GM23338 (cell line): ENCODE results near the gene GRID1. TPM values are rescaled to one million over a fixed set of nuclear protein-coding genes. Genes with fewer than 3 reads are reported as not detected.

ENCODE experiments used
- ATAC-seq: fragments of 200-7000 bp; cut with Tn5 transposase; 3 replicates; pipeline ENCODE4 v1.9.1; 2020
- DNase-seq: peaks from one replicate; pipeline ENCODE4 v3.0.0-alpha.2; 2015; ENCODE audit warnings: low spot score
- H2AFZ ChIP-seq: fragments of 200-600 bp; sonication (generic); 2 replicates; pipeline ENCODE4 v1.8.0; 2016; ENCODE audit warnings: antibody characterized with exemption, mild to moderate bottlenecking, moderate library complexity
- H3F3A ChIP-seq: fragments of 200-600 bp; sonication (generic); replicated peaks from 2 replicates; pipeline ENCODE4 v1.8.0; 2017; ENCODE audit warnings: antibody characterized with exemption, mixed run types, low read depth
- H3K27ac ChIP-seq: fragments of 200-600 bp; sonication (generic); 2 replicates; pipeline ENCODE4 v1.6.1; 2016; ENCODE audit warnings: low read depth
- H3K27me3 ChIP-seq: fragments of 200-600 bp; sonication (generic); 2 replicates; pipeline ENCODE4 v1.8.0; 2016; ENCODE audit warnings: mild to moderate bottlenecking, mixed run types, moderate library complexity; ENCODE audit not compliant: insufficient read depth
- H3K36me3 ChIP-seq: fragments of 200-600 bp; sonication (generic); 2 replicates; pipeline ENCODE4 v1.8.0; 2016; ENCODE audit warnings: mild to moderate bottlenecking; ENCODE audit not compliant: insufficient read depth
- H3K4me1 ChIP-seq: fragments of 200-600 bp; sonication (generic); 2 replicates; pipeline ENCODE4 v1.8.0; 2016; ENCODE audit warnings: mild to moderate bottlenecking, moderate library complexity; ENCODE audit not compliant: insufficient read depth
- H3K4me2 ChIP-seq: fragments of 200-600 bp; sonication (generic); 2 replicates; pipeline ENCODE4 v1.7.1; 2017; ENCODE audit warnings: mixed run types
- H3K4me3 ChIP-seq: fragments of 200-600 bp; sonication (generic); 2 replicates; pipeline ENCODE4 v1.6.1; 2016; ENCODE audit warnings: mixed run types
- H3K79me2 ChIP-seq: fragments of 200-600 bp; sonication (generic); replicated peaks from 2 replicates; pipeline ENCODE4 v1.8.0; 2017; ENCODE audit warnings: mild to moderate bottlenecking; ENCODE audit not compliant: insufficient read depth
- H3K9me2 ChIP-seq: fragments of 200-600 bp; sonication (generic); 2 replicates; pipeline ENCODE4 v1.8.0; 2017; ENCODE audit not compliant: insufficient read depth
- H4K20me1 ChIP-seq: fragments of 200-600 bp; sonication (generic); replicated peaks from 2 replicates; pipeline ENCODE4 v1.8.0; 2017; ENCODE audit warnings: mild to moderate bottlenecking; ENCODE audit not compliant: insufficient read depth
- H3K27ac Mint-ChIP-seq: 2 replicates; pipeline ENCODE4 v1.8.0; 2020; ENCODE audit warnings: inconsistent platforms, mild to moderate bottlenecking, moderate library complexity, mixed read lengths
- H3K27me3 Mint-ChIP-seq: 3 replicates; pipeline ENCODE4 v1.8.0; 2022; ENCODE audit warnings: low read depth, mild to moderate bottlenecking, moderate library complexity, mixed read lengths, inconsistent platforms; ENCODE audit not compliant: insufficient read depth, poor library complexity
- H3K36me3 Mint-ChIP-seq: 3 replicates; pipeline ENCODE4 v1.8.0; 2021; ENCODE audit warnings: low read depth, mild to moderate bottlenecking, inconsistent platforms, moderate library complexity, mixed read lengths
- H3K4me1 Mint-ChIP-seq: 3 replicates; pipeline ENCODE4 v1.8.0; 2020; ENCODE audit warnings: mild to moderate bottlenecking, inconsistent platforms, mixed read lengths
- H3K4me3 Mint-ChIP-seq: 3 replicates; pipeline ENCODE4 v1.8.0; 2021; ENCODE audit warnings: moderate library complexity, mild to moderate bottlenecking, inconsistent platforms, mixed read lengths
- H3K9me3 Mint-ChIP-seq: 3 replicates; pipeline ENCODE4 v1.8.0; 2020; ENCODE audit warnings: moderate library complexity, mild to moderate bottlenecking, inconsistent platforms, mixed read lengths
- CREB1 ChIP-seq: fragments of 250-450 bp; sonication (Bioruptor Pico); IDR thresholded peaks from 2 replicates; pipeline ENCODE4 v1.5.0; 2020; ENCODE audit warnings: low read depth, mild to moderate bottlenecking, moderate library complexity
- CTCF ChIP-seq, 2 experiments: fragments of 200-600 bp in 1 of 2; sonication (generic) in 1 of 2; conservative IDR thresholded peaks; 2 replicates each; pipeline versions ENCODE4 v1.5.1 to v1.6.1; 2016 to 2017; ENCODE audit warnings: antibody characterized with exemption in 2 of 2, low read depth in 2 of 2, mild to moderate bottlenecking in 2 of 2, moderate library complexity in 1 of 2
- ETS1 ChIP-seq: IDR thresholded peaks from 2 replicates; pipeline ENCODE4 v1.6.1; 2016; ENCODE audit warnings: antibody characterized with exemption
- EZH2 ChIP-seq: fragments of 200-600 bp; sonication (generic); IDR thresholded peaks from one replicate; pipeline ENCODE4 v1.8.0; 2017; ENCODE audit warnings: antibody characterized with exemption, mild to moderate bottlenecking, low read depth; ENCODE audit not compliant: unreplicated experiment
- EZH2phosphoT487 ChIP-seq: fragments of 200-600 bp; sonication (generic); IDR thresholded peaks from one replicate; pipeline ENCODE4 v1.8.1; 2018; ENCODE audit warnings: antibody characterized with exemption; ENCODE audit not compliant: unreplicated experiment
- JUNB ChIP-seq: IDR thresholded peaks from one replicate; pipeline ENCODE4 v1.6.1; 2016; ENCODE audit warnings: antibody characterized with exemption; ENCODE audit not compliant: unreplicated experiment
- NANOG ChIP-seq: IDR thresholded peaks from 2 replicates; pipeline ENCODE4 v1.6.1; 2016; ENCODE audit warnings: antibody characterized with exemption, borderline replicate concordance
- POLR2AphosphoS5 ChIP-seq: IDR thresholded peaks from 2 replicates; pipeline ENCODE4 v1.6.1; 2016; ENCODE audit warnings: antibody characterized with exemption, low read depth
- REST ChIP-seq: IDR thresholded peaks from one replicate; pipeline ENCODE4 v1.6.1; 2018; ENCODE audit warnings: antibody characterized with exemption; ENCODE audit not compliant: unreplicated experiment
- ZNF114 ChIP-seq: fragments of 250-450 bp; sonication (Bioruptor Pico); IDR thresholded peaks from 2 replicates; pipeline ENCODE4 v1.5.0; 2020; ENCODE audit warnings: mild to moderate bottlenecking, moderate library complexity
- polyA plus RNA-seq: library from polyadenylated mRNA; unstranded; fragments of >200 nt; fragmentation: Nextera tagmentation; extraction: Ambion mirVana; gene quantifications from 2 replicates; pipeline ENCODE4 v1.2.1, GENCODE V29; 2016
- total RNA-seq: library from RNA; depleted of rRNA; stranded (reverse); fragments of >200 nt; shearing (Covaris generic); gene quantifications from 2 replicates; pipeline ENCODE4 v1.2.3, GENCODE V29; 2014
- TF ChIP-seq, protein P1 (sequence below): fragments of 250-450 bp; sonication (Bioruptor Pico); IDR thresholded peaks from 2 replicates; pipeline ENCODE4 v1.5.0; 2020; ENCODE audit warnings: mild to moderate bottlenecking, moderate library complexity

The GRID1 gene
- total and polyA plus RNA-seq, 2 experiments from 2014 or later = 0.14 to 0.15 TPM

DNA sequence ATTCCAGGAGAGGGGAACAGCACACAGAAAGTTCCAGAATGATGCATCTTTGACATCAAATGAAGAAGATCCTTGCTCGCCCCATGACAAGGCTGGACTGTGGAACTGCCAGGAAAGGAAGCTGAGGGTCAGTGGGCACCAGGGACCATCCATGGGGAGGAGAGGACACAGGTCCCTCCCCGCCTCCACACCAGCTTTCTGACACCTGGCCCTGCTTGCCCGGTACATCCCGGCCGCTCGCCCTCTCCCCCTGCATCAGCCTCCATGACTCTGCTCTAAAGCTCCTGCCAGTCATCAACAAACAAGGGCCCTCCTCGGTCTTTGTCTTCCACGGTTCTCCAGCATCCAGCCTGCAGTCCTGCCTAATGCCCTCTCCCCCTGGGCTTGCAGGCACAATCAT, 222.3 kb downstream of the GRID1 start:
- Histone ChIP-seq H3K27ac (no peak overlapping the region), H3K4me2 (no peak overlapping the region), H3F3A (no peaks in the 10 kb centered on the region), H4K20me1 (no peaks in the 10 kb centered on the region), H3K9me2 (peaks cover 4% of the 10 kb centered on the region; the same call in 1 of the 2 replicates), H3K4me3 (no peak overlapping the region), H2AFZ (no peak overlapping the region), H3K27me3 (no peaks in the 10 kb centered on the region), H3K36me3 (no peaks in the 10 kb centered on the region), H3K79me2 (no peaks in the 10 kb centered on the region), H3K4me1 (no peaks in the 10 kb centered on the region)
- DNase-seq = no peak
- Mint-ChIP-seq H3K27me3 (peaks cover 6% of the 10 kb centered on the region), H3K9me3 (peaks cover 34% of the 10 kb centered on the region), H3K4me1 (peaks cover under 1% of the 10 kb centered on the region; the same call in 1 of the 3 replicates), H3K36me3 (no peaks in the 10 kb centered on the region; the same call in 2 of the 3 replicates), H3K4me3 (no peak overlapping the region), H3K27ac (no peak overlapping the region)
- ATAC-seq = no peak
- no peak for TF ChIP-seq REST
- no peak for TF ChIP-seq CTCF (conservative IDR thresholded peaks at IDR 0.05; ENCODE audit: low read depth in 2 of 2)
- no peak for TF ChIP-seq ZNF114 (CRISPR knock-in tag)
- no peak for TF ChIP-seq ETS1
- TF ChIP-seq EZH2phosphoT487 = no peak
- no peak for TF ChIP-seq CREB1 (CRISPR knock-in tag)
- no peak for TF ChIP-seq NANOG
- no peak for TF ChIP-seq JUNB
- TF ChIP-seq POLR2AphosphoS5 = no peak
- no peak for TF ChIP-seq EZH2
- TF ChIP-seq, protein P1, sequence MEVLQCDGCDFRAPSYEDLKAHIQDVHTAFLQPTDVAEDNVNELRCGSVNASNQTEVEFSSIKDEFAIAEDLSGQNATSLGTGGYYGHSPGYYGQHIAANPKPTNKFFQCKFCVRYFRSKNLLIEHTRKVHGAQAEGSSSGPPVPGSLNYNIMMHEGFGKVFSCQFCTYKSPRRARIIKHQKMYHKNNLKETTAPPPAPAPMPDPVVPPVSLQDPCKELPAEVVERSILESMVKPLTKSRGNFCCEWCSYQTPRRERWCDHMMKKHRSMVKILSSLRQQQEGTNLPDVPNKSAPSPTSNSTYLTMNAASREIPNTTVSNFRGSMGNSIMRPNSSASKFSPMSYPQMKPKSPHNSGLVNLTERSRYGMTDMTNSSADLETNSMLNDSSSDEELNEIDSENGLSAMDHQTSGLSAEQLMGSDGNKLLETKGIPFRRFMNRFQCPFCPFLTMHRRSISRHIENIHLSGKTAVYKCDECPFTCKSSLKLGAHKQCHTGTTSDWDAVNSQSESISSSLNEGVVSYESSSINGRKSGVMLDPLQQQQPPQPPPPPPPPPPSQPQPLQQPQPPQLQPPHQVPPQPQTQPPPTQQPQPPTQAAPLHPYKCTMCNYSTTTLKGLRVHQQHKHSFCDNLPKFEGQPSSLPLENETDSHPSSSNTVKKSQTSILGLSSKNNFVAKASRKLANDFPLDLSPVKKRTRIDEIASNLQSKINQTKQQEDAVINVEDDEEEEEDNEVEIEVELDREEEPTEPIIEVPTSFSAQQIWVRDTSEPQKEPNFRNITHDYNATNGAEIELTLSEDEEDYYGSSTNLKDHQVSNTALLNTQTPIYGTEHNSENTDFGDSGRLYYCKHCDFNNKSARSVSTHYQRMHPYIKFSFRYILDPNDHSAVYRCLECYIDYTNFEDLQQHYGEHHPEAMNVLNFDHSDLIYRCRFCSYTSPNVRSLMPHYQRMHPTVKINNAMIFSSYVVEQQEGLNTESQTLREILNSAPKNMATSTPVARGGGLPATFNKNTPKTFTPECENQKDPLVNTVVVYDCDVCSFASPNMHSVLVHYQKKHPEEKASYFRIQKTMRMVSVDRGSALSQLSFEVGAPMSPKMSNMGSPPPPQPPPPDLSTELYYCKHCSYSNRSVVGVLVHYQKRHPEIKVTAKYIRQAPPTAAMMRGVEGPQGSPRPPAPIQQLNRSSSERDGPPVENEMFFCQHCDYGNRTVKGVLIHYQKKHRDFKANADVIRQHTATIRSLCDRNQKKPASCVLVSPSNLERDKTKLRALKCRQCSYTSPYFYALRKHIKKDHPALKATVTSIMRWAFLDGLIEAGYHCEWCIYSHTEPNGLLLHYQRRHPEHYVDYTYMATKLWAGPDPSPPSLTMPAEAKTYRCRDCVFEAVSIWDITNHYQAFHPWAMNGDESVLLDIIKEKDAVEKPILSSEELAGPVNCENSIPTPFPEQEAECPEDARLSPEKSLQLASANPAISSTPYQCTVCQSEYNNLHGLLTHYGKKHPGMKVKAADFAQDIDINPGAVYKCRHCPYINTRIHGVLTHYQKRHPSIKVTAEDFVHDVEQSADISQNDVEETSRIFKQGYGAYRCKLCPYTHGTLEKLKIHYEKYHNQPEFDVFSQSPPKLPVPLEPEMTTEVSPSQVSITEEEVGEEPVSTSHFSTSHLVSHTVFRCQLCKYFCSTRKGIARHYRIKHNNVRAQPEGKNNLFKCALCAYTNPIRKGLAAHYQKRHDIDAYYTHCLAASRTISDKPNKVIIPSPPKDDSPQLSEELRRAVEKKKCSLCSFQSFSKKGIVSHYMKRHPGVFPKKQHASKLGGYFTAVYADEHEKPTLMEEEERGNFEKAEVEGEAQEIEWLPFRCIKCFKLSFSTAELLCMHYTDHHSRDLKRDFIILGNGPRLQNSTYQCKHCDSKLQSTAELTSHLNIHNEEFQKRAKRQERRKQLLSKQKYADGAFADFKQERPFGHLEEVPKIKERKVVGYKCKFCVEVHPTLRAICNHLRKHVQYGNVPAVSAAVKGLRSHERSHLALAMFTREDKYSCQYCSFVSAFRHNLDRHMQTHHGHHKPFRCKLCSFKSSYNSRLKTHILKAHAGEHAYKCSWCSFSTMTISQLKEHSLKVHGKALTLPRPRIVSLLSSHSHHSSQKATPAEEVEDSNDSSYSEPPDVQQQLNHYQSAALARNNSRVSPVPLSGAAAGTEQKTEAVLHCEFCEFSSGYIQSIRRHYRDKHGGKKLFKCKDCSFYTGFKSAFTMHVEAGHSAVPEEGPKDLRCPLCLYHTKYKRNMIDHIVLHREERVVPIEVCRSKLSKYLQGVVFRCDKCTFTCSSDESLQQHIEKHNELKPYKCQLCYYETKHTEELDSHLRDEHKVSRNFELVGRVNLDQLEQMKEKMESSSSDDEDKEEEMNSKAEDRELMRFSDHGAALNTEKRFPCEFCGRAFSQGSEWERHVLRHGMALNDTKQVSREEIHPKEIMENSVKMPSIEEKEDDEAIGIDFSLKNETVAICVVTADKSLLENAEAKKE (CRISPR knock-in tag) = no peak
